Measurements from ENCODE around the gene EIF3F.

- TF ChIP-seq CTCF (conservative IDR thresholded peaks at IDR 0.05) (no peak), EZH2 (IDR thresholded peaks at IDR 0.05; ENCODE audit: low read depth) (no peak)
Observed at GRCh38 chr11:8038393-8038792, 51.3 kb downstream of the EIF3F start.

All from PC-9 (cell line).